SK-N-SH (cell line): Measurements from ENCODE around the gene SLC16A12. TPM values are rescaled to one million over a fixed set of nuclear protein-coding genes. Genes with fewer than 3 reads are reported as not detected.

ENCODE experiments used
- CTCF ChIA-PET: fragments of 300-600, 350-600 bp; formaldehyde crosslinking; extraction: SDS; loops from one replicate; lab custom pipeline; 2021; lab: Yijun Ruan, JAX
- POLR2A ChIA-PET: fragments of 350-600 bp; sonication (Branson Sonifier 250); formaldehyde crosslinking; extraction: SDS; loops from one replicate; lab custom pipeline; 2020; ENCODE audit warnings: antibody characterized with exemption, inconsistent platforms; lab: Yijun Ruan, JAX
- DNase-seq: peaks from one replicate; pipeline ENCODE4 v3.0.0; 2012
- H2AFZ ChIP-seq: fragments of 200-600 bp; sonication (generic); 2 replicates; pipeline ENCODE4 v1.8.1; 2016; ENCODE audit warnings: antibody characterized with exemption, mild to moderate bottlenecking, low read depth
- H3F3A ChIP-seq: fragments of 200-600 bp; sonication (generic); replicated peaks from 2 replicates; pipeline ENCODE3; 2016; ENCODE audit warnings: antibody characterized with exemption, mild to moderate bottlenecking; ENCODE audit not compliant: insufficient read depth
- H3K27ac ChIP-seq, 2 experiments: fragments of 200-500 bp in 1 of 2; fragments of 200-600 bp in 1 of 2; sonication (Bioruptor generic) in 1 of 2; sonication (generic), shearing (Covaris generic) in 1 of 2; 2 replicates each; pipeline versions ENCODE4 v1.5.1 to v1.6.1; 2014 to 2016; ENCODE audit warnings: low read depth in 2 of 2, inconsistent platforms in 1 of 2, low read length in 1 of 2, mild to moderate bottlenecking in 1 of 2, mixed read lengths in 1 of 2
- H3K27me3 ChIP-seq: fragments of 200-600 bp; sonication (generic), shearing (Covaris generic); 2 replicates; pipeline ENCODE4 v1.6.1; 2016; ENCODE audit warnings: mixed run types; ENCODE audit not compliant: insufficient read depth
- H3K36me3 ChIP-seq, 2 experiments: fragments of 200-500 bp in 1 of 2; fragments of 200-600 bp in 1 of 2; sonication (Bioruptor generic) in 1 of 2; sonication (generic) in 1 of 2; replicated peaks in 1 of 2; 2 replicates each; pipeline versions ENCODE3 to v1.5.1; 2014 to 2016; ENCODE audit warnings: low read length in 1 of 2, mild to moderate bottlenecking in 1 of 2; ENCODE audit not compliant: insufficient read depth in 2 of 2, control insufficient read depth in 1 of 2
- H3K4me1 ChIP-seq, 2 experiments: fragments of 200-500 bp in 1 of 2; fragments of 200-600 bp in 1 of 2; sonication (Bioruptor generic) in 1 of 2; sonication (generic), shearing (Covaris generic) in 1 of 2; 2 replicates each; pipeline versions ENCODE4 v1.5.1 to v1.6.1; 2014 to 2016; ENCODE audit warnings: low read depth in 1 of 2, low read length in 1 of 2, mixed run types in 1 of 2; ENCODE audit not compliant: insufficient read depth in 2 of 2, control insufficient read depth in 1 of 2
- H3K4me2 ChIP-seq: fragments of 200-600 bp; sonication (generic), shearing (Covaris generic); 2 replicates; pipeline ENCODE4 v1.6.1; 2017; ENCODE audit warnings: mixed run types
- H3K4me3 ChIP-seq, 2 experiments: fragments of 200-500 bp in 1 of 2; fragments of 200-600 bp in 1 of 2; sonication (Bioruptor generic) in 1 of 2; sonication (generic), shearing (Covaris generic) in 1 of 2; 2 replicates each; pipeline versions ENCODE4 v1.5.1 to v1.8.1; 2014 to 2016; ENCODE audit warnings: low read depth in 2 of 2, inconsistent platforms in 1 of 2, low read length in 1 of 2, mild to moderate bottlenecking in 1 of 2, mixed read lengths in 1 of 2, moderate library complexity in 1 of 2
- H3K79me2 ChIP-seq: fragments of 200-600 bp; sonication (generic); 2 replicates; pipeline ENCODE4 v1.8.1; 2017; ENCODE audit warnings: mild to moderate bottlenecking; ENCODE audit not compliant: insufficient read depth
- H3K9ac ChIP-seq: fragments of 200-600 bp; sonication (generic); 2 replicates; pipeline ENCODE4 v1.6.1; 2017; ENCODE audit warnings: mixed run types
- H3K9me2 ChIP-seq: fragments of 200-600 bp; sonication (generic); 2 replicates; pipeline ENCODE4 v1.6.1; 2017; ENCODE audit warnings: mixed run types
- H3K9me3 ChIP-seq: fragments of 200-600 bp; sonication (generic); 2 replicates; pipeline ENCODE4 v1.6.1; 2017; ENCODE audit warnings: mixed run types, mild to moderate bottlenecking, moderate library complexity
- H4K20me1 ChIP-seq: fragments of 200-600 bp; sonication (generic); 2 replicates; pipeline ENCODE4 v1.6.1; 2017; ENCODE audit warnings: mild to moderate bottlenecking, mixed run types; ENCODE audit not compliant: insufficient read depth
- CHD2 ChIP-seq: fragments of 150-350 bp; IDR thresholded peaks from 2 replicates; pipeline ENCODE4 v1.6.1; 2018; ENCODE audit warnings: low read length; ENCODE audit not compliant: partially characterized antibody
- EP300 ChIP-seq, 2 experiments: IDR thresholded peaks; 2 replicates each; pipeline versions ENCODE4 v1.4.0 to v1.6.1; 2012; ENCODE audit warnings: borderline replicate concordance in 1 of 2, low read depth in 1 of 2, low read length in 1 of 2
- EZH2phosphoT487 ChIP-seq: fragments of 200-600 bp; sonication (generic); IDR thresholded peaks from 2 replicates; pipeline ENCODE4 v1.6.1; 2017; ENCODE audit warnings: low read depth, mixed run types, mild to moderate bottlenecking, antibody characterized with exemption, moderate library complexity, borderline replicate concordance
- FOSL2 ChIP-seq: IDR thresholded peaks from 2 replicates; pipeline ENCODE4 v1.4.0; 2012; ENCODE audit warnings: low read depth, mild to moderate bottlenecking, moderate library complexity, borderline replicate concordance
- FOXM1 ChIP-seq: IDR thresholded peaks from 2 replicates; pipeline ENCODE4 v1.4.0; 2012; ENCODE audit warnings: low read depth, mild to moderate bottlenecking
- JUND ChIP-seq: IDR thresholded peaks from 2 replicates; pipeline ENCODE4 v1.4.0; 2012
- MAX ChIP-seq: IDR thresholded peaks from 2 replicates; pipeline ENCODE4 v1.4.0; 2012; ENCODE audit warnings: low read depth
- NFIC ChIP-seq: IDR thresholded peaks from 2 replicates; pipeline ENCODE4 v1.4.0; 2012; ENCODE audit warnings: borderline replicate concordance
- NRF1 ChIP-seq: IDR thresholded peaks from 2 replicates; pipeline ENCODE4 v1.6.1; 2012; ENCODE audit warnings: low read depth, mild to moderate bottlenecking, low read length
- PBX3 ChIP-seq: IDR thresholded peaks from 2 replicates; pipeline ENCODE4; 2012
- RXRA ChIP-seq: IDR thresholded peaks from 2 replicates; pipeline ENCODE4 v1.4.0; 2012; ENCODE audit warnings: low read depth, mild to moderate bottlenecking, borderline replicate concordance
- TCF12 ChIP-seq: IDR thresholded peaks from 2 replicates; pipeline ENCODE4 v1.4.0; 2012
- TEAD4 ChIP-seq: IDR thresholded peaks from 2 replicates; pipeline ENCODE4 v1.4.0; 2012; ENCODE audit warnings: mild to moderate bottlenecking, borderline replicate concordance; ENCODE audit not compliant: insufficient read depth
- USF2 ChIP-seq: fragments of 150-350 bp; IDR thresholded peaks from 2 replicates; pipeline ENCODE4 v1.6.1; 2017; ENCODE audit warnings: antibody characterized with exemption, low read length, low read depth, borderline replicate concordance
- WGBS: methylation state at CpG from one replicate; pipeline ENCODE4 v1.1.6; 2017; ENCODE audit warnings: low lambda C conversion rate; 5-methylcytosine and 5-hydroxymethylcytosine counted together
- polyA plus RNA-seq, 3 experiments: library from polyadenylated mRNA; depleted of rRNA; stranded (reverse); fragments of >200 nt; gene quantifications; 2 replicates each; pipeline ENCODE4 v1.2.3, GENCODE V29; 2012

Gene SLC16A12
- polyA plus RNA-seq, 1 of the 3 experiments (the other 2 are of a cell fraction) = 0.13 TPM

- TF ChIP-seq USF2 (no peak), FOXM1 (no peak)
Measured at GRCh38 chr10:89482256-89482655, 53.1 kb downstream of the SLC16A12 start (continued).

GRCh38 chr10:89481662-89482061 is 53.7 kb downstream of the SLC16A12 start:
- Histone ChIP-seq H3K9me3 (no peaks in the 10 kb centered on the region), H3K4me1 (peaks cover 0 to 45% of the 10 kb centered on the region in 2 experiments; a peak in 2 of 4 replicates), H3K4me2 (peak overlapping the region; percentile 18; the same call in 1 of the 2 replicates), H3K9ac (peak overlapping the region; percentile 22; the same call in 1 of the 2 replicates), H4K20me1 (no peaks in the 10 kb centered on the region), H3K79me2 (no peaks in the 10 kb centered on the region), H3K27ac (peak overlapping the region in 1 of 2 experiments; percentile 85; a peak in 2 of 4 replicates), H3K27me3 (no peaks in the 10 kb centered on the region), H3K4me3 (no peak overlapping the region), H2AFZ (no peak overlapping the region), H3K9me2 (no peaks in the 10 kb centered on the region), H3F3A (peaks cover 17% of the 10 kb centered on the region), H3K36me3 (no peaks in the 10 kb centered on the region)
- CTCF ChIA-PET = interaction anchor here (1.0 to 3.7 kb wide), 2 partner anchors 15 to 55 kb away, joined by 3 to 20 read pairs; no protein-coding TSS in a partner anchor
- 0 out of 2 replicates have a peak, but pooled peaks have one; percentile 14 for TF ChIP-seq NFIC
- TF ChIP-seq EZH2phosphoT487 = no peak
- peak; percentile 41; the same call in 1 of the 2 replicates for TF ChIP-seq MAX
- TF ChIP-seq RXRA = no peak; the same call in 1 of the 2 replicates
- peak; percentile 65; the same call in 1 of the 2 replicates for TF ChIP-seq TEAD4
- TF ChIP-seq CHD2 = no peak
- 0 out of 4 replicates have a peak, but pooled peaks of 1 of the 2 experiments have one; percentile 41 for TF ChIP-seq EP300 (IDR thresholded peaks at IDR 0.05; ENCODE audit: borderline replicate concordance in 1 of 2, low read depth in 1 of 2, low read length in 1 of 2)
- no peak for TF ChIP-seq NRF1
- peak; percentile 77 for TF ChIP-seq FOSL2
- peak; percentile 79 for TF ChIP-seq JUND
- TF ChIP-seq TCF12 = peak; percentile 52; the same call in 1 of the 2 replicates
- peak; percentile 36; the same call in 1 of the 2 replicates for TF ChIP-seq PBX3
- 44% methylated on average over 3 of the region's 3 CpGs for WGBS
- POLR2A ChIA-PET = no interaction called here
- no peak for DNase-seq
